ENCODE results near the gene VPS13C. TPM values are rescaled to one million over a fixed set of nuclear protein-coding genes. Genes with fewer than 3 reads are reported as not detected.

Gene VPS13C
- total RNA-seq, 1 experiment from 2014 or later: 18.6 TPM

DNA sequence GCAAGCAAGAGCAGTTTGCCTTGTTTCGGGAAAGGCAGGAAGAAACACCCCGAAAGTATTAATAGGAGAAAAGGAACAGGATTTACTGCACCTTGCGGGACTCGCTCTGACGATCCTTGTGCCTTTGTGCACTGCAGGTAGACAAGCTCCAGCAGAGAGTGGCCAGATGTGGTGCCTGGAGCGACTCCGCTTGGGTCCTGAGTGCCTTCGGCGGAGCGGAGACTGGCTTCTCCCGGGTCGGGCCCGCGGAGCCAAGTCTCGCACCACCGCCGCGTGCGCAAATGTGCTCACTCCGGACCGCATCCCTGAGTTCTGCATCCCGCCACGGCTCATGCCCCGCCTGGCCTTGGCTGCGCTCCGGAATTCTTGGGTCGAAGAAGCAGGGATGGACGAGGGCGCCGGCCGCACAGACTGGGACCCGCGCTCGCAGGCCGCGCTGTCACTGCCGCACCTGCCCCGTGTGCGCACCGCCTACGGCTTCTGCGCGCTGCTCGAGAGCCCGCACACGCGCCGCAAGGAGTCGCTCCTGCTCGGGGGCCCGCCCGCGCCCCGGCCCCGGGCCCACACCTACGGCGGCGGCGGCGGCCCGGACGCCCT lies 7.3 kb upstream of the VPS13C start:
- Histone ChIP-seq H3K36me3 (ENCODE audit: control insufficient read depth in 1 of 2, insufficient read depth in 2 of 2, low read length in 2 of 2) (no peaks in the 10 kb centered on the region), H3K4me1 (ENCODE audit: control insufficient read depth in 1 of 2, insufficient read depth in 2 of 2, low read length in 2 of 2) (peaks cover 16 to 28% of the 10 kb centered on the region in 2 experiments; a peak in 3 of 4 replicates), H3K4me3 (replicated peaks in 1 of 2; ENCODE audit: low read depth in 1 of 2, low read length in 2 of 2) (peak overlapping the region in 1 of 2 experiments; percentile 11; a peak in 1 of 4 replicates), H3K27me3 (ENCODE audit: insufficient read depth, low read length) (no peaks in the 10 kb centered on the region), H3K27ac (ENCODE audit: low read depth, low read length) (no peak overlapping the region), H3K9me3 (ENCODE audit: control insufficient read depth in 1 of 2, insufficient read depth in 1 of 2, low read depth in 1 of 2, low read length in 2 of 2) (no peaks in the 10 kb centered on the region), H3K79me2 (ENCODE audit: insufficient read depth, low read length) (no peaks in the 10 kb centered on the region), H4K20me1 (ENCODE audit: insufficient read depth) (no peaks in the 10 kb centered on the region), H2AFZ (ENCODE audit: low read depth, low read length, poor library complexity, severe bottlenecking) (peak overlapping the region; percentile 12), H3K9me2 (ENCODE audit: insufficient read depth) (no peaks in the 10 kb centered on the region), H3K9ac (ENCODE audit: low read length) (no peak overlapping the region), H3K4me2 (ENCODE audit: low read length) (peak overlapping the region; percentile 50)
- TF ChIP-seq, protein P1, sequence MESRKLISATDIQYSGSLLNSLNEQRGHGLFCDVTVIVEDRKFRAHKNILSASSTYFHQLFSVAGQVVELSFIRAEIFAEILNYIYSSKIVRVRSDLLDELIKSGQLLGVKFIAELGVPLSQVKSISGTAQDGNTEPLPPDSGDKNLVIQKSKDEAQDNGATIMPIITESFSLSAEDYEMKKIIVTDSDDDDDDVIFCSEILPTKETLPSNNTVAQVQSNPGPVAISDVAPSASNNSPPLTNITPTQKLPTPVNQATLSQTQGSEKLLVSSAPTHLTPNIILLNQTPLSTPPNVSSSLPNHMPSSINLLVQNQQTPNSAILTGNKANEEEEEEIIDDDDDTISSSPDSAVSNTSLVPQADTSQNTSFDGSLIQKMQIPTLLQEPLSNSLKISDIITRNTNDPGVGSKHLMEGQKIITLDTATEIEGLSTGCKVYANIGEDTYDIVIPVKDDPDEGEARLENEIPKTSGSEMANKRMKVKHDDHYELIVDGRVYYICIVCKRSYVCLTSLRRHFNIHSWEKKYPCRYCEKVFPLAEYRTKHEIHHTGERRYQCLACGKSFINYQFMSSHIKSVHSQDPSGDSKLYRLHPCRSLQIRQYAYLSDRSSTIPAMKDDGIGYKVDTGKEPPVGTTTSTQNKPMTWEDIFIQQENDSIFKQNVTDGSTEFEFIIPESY (IDR thresholded peaks at IDR 0.05; ENCODE audit: extremely low read depth, insufficient replicate concordance, low read length): no peak
- TF ChIP-seq SIN3A (IDR thresholded peaks at IDR 0.05; ENCODE audit: low read depth): no peak
- no peak for TF ChIP-seq ZFX (IDR thresholded peaks at IDR 0.05)
- no peak for TF ChIP-seq EZH2phosphoT487 (IDR thresholded peaks at IDR 0.05; ENCODE audit: borderline replicate concordance)
- TF ChIP-seq CEBPB (IDR thresholded peaks at IDR 0.05; ENCODE audit: low read depth): no peak
- TF ChIP-seq, protein P2, sequence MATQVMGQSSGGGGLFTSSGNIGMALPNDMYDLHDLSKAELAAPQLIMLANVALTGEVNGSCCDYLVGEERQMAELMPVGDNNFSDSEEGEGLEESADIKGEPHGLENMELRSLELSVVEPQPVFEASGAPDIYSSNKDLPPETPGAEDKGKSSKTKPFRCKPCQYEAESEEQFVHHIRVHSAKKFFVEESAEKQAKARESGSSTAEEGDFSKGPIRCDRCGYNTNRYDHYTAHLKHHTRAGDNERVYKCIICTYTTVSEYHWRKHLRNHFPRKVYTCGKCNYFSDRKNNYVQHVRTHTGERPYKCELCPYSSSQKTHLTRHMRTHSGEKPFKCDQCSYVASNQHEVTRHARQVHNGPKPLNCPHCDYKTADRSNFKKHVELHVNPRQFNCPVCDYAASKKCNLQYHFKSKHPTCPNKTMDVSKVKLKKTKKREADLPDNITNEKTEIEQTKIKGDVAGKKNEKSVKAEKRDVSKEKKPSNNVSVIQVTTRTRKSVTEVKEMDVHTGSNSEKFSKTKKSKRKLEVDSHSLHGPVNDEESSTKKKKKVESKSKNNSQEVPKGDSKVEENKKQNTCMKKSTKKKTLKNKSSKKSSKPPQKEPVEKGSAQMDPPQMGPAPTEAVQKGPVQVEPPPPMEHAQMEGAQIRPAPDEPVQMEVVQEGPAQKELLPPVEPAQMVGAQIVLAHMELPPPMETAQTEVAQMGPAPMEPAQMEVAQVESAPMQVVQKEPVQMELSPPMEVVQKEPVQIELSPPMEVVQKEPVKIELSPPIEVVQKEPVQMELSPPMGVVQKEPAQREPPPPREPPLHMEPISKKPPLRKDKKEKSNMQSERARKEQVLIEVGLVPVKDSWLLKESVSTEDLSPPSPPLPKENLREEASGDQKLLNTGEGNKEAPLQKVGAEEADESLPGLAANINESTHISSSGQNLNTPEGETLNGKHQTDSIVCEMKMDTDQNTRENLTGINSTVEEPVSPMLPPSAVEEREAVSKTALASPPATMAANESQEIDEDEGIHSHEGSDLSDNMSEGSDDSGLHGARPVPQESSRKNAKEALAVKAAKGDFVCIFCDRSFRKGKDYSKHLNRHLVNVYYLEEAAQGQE (IDR thresholded peaks at IDR 0.05; ENCODE audit: low read depth): no peak
- no peak for TF ChIP-seq POLR2AphosphoS5 (IDR thresholded peaks at IDR 0.05; ENCODE audit: low read depth, low read length)
- no peak for TF ChIP-seq ZNF274 (IDR thresholded peaks at IDR 0.05; ENCODE audit: low read depth, low read length)
- TF ChIP-seq SRF (IDR thresholded peaks at IDR 0.05; ENCODE audit: low read depth): no peak
- TF ChIP-seq, protein P3, sequence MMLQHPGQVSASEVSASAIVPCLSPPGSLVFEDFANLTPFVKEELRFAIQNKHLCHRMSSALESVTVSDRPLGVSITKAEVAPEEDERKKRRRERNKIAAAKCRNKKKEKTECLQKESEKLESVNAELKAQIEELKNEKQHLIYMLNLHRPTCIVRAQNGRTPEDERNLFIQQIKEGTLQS (IDR thresholded peaks at IDR 0.05): no peak
- TF ChIP-seq JUND (IDR thresholded peaks at IDR 0.05): no peak
- TF ChIP-seq, protein P4, sequence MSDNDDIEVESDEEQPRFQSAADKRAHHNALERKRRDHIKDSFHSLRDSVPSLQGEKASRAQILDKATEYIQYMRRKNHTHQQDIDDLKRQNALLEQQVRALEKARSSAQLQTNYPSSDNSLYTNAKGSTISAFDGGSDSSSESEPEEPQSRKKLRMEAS (IDR thresholded peaks at IDR 0.05): no peak
- TF ChIP-seq CBX3 (IDR thresholded peaks at IDR 0.05; ENCODE audit: low read depth): no peak
- TF ChIP-seq, protein P5, sequence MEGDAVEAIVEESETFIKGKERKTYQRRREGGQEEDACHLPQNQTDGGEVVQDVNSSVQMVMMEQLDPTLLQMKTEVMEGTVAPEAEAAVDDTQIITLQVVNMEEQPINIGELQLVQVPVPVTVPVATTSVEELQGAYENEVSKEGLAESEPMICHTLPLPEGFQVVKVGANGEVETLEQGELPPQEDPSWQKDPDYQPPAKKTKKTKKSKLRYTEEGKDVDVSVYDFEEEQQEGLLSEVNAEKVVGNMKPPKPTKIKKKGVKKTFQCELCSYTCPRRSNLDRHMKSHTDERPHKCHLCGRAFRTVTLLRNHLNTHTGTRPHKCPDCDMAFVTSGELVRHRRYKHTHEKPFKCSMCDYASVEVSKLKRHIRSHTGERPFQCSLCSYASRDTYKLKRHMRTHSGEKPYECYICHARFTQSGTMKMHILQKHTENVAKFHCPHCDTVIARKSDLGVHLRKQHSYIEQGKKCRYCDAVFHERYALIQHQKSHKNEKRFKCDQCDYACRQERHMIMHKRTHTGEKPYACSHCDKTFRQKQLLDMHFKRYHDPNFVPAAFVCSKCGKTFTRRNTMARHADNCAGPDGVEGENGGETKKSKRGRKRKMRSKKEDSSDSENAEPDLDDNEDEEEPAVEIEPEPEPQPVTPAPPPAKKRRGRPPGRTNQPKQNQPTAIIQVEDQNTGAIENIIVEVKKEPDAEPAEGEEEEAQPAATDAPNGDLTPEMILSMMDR (IDR thresholded peaks at IDR 0.05 in 2 of 3, conservative IDR thresholded peaks at IDR 0.05 in 1 of 3; ENCODE audit: borderline replicate concordance in 1 of 3, insufficient read depth in 1 of 3, low read depth in 2 of 3, low read length in 2 of 3): no peak
- TF ChIP-seq POLR2A (IDR thresholded peaks at IDR 0.05; ENCODE audit: borderline replicate concordance, extremely low read depth, insufficient read depth, insufficient read length): no peak
- no peak for TF ChIP-seq YY1 (IDR thresholded peaks at IDR 0.05; ENCODE audit: extremely low read depth, insufficient replicate concordance, low read depth, low read length)
- TF ChIP-seq EZH2 (IDR thresholded peaks at IDR 0.05): no peak
- no peak for TF ChIP-seq ELF1 (IDR thresholded peaks at IDR 0.05; ENCODE audit: borderline replicate concordance, low read depth)
- TF ChIP-seq TCF7L2 (IDR thresholded peaks at IDR 0.05; ENCODE audit: borderline replicate concordance, extremely low read depth, insufficient read depth, insufficient read length): no peak
- ATAC-seq (no peak), DNase-seq (ENCODE audit: low read depth, low spot score) (no peak)
- ChIA-PET POLR2A (no interaction called here), RAD21 (ENCODE audit: low non-redundant PET in 1 of 2, low total read pairs in 2 of 2, uncharacterized antibody in 2 of 2, unreplicated experiment in 2 of 2) (no interaction called here), CTCF (interaction anchor here (0.9 to 1.4 kb wide), 2 partner anchors 10 to 240 kb away, joined by 3 read pairs; no protein-coding TSS in a partner anchor)
- intact Hi-C loops (cut with micrococcal nuclease): no loop called here
- no TSS peak for BruUV-seq (replicated peaks)
